Measurements from ENCODE around the gene IL12RB2.

- TF ChIP-seq CTCF (IDR thresholded peaks at IDR 0.05 in 2 of 3, conservative IDR thresholded peaks at IDR 0.05 in 1 of 3; ENCODE audit: control insufficient read depth in 2 of 3, extremely low read depth in 1 of 3, insufficient read depth in 1 of 3, low read depth in 3 of 3, low read length in 3 of 3) (peak in 2 of 3 experiments; percentile 17 to 30; a peak in 2 of 6 replicates), RCOR1 (conservative IDR thresholded peaks at IDR 0.05; ENCODE audit: low read depth, low read length) (no peak), PRDM15 (CRISPR knock-in tag; IDR thresholded peaks at IDR 0.05) (no peak), POLR2A (IDR thresholded peaks at IDR 0.05; ENCODE audit: low read depth, low read length) (no peak), NR2C2 (IDR thresholded peaks at IDR 0.05; ENCODE audit: borderline replicate concordance, control insufficient read depth, insufficient read length, low read depth) (no peak), POLR2AphosphoS5 (IDR thresholded peaks at IDR 0.05; ENCODE audit: low read length) (no peak), NFYB (IDR thresholded peaks at IDR 0.05; ENCODE audit: insufficient read depth, low read depth, low read length) (no peak), RAD21 (IDR thresholded peaks at IDR 0.05; ENCODE audit: insufficient read depth, low read depth, low read length) (0 out of 2 replicates have a peak, but pooled peaks have one; percentile 8)
- TF ChIP-seq, protein P1, sequence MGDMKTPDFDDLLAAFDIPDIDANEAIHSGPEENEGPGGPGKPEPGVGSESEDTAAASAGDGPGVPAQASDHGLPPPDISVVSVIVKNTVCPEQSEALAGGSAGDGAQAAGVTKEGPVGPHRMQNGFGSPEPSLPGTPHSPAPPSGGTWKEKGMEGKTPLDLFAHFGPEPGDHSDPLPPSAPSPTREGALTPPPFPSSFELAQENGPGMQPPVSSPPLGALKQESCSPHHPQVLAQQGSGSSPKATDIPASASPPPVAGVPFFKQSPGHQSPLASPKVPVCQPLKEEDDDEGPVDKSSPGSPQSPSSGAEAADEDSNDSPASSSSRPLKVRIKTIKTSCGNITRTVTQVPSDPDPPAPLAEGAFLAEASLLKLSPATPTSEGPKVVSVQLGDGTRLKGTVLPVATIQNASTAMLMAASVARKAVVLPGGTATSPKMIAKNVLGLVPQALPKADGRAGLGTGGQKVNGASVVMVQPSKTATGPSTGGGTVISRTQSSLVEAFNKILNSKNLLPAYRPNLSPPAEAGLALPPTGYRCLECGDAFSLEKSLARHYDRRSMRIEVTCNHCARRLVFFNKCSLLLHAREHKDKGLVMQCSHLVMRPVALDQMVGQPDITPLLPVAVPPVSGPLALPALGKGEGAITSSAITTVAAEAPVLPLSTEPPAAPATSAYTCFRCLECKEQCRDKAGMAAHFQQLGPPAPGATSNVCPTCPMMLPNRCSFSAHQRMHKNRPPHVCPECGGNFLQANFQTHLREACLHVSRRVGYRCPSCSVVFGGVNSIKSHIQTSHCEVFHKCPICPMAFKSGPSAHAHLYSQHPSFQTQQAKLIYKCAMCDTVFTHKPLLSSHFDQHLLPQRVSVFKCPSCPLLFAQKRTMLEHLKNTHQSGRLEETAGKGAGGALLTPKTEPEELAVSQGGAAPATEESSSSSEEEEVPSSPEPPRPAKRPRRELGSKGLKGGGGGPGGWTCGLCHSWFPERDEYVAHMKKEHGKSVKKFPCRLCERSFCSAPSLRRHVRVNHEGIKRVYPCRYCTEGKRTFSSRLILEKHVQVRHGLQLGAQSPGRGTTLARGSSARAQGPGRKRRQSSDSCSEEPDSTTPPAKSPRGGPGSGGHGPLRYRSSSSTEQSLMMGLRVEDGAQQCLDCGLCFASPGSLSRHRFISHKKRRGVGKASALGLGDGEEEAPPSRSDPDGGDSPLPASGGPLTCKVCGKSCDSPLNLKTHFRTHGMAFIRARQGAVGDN (IDR thresholded peaks at IDR 0.05): no peak
- TF ChIP-seq, protein P2, sequence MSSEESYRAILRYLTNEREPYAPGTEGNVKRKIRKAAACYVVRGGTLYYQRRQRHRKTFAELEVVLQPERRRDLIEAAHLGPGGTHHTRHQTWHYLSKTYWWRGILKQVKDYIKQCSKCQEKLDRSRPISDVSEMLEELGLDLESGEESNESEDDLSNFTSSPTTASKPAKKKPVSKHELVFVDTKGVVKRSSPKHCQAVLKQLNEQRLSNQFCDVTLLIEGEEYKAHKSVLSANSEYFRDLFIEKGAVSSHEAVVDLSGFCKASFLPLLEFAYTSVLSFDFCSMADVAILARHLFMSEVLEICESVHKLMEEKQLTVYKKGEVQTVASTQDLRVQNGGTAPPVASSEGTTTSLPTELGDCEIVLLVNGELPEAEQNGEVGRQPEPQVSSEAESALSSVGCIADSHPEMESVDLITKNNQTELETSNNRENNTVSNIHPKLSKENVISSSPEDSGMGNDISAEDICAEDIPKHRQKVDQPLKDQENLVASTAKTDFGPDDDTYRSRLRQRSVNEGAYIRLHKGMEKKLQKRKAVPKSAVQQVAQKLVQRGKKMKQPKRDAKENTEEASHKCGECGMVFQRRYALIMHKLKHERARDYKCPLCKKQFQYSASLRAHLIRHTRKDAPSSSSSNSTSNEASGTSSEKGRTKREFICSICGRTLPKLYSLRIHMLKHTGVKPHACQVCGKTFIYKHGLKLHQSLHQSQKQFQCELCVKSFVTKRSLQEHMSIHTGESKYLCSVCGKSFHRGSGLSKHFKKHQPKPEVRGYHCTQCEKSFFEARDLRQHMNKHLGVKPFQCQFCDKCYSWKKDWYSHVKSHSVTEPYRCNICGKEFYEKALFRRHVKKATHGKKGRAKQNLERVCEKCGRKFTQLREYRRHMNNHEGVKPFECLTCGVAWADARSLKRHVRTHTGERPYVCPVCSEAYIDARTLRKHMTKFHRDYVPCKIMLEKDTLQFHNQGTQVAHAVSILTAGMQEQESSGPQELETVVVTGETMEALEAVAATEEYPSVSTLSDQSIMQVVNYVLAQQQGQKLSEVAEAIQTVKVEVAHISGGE (CRISPR knock-in tag; IDR thresholded peaks at IDR 0.05): no peak
These were observed 46.0 kb upstream of the IL12RB2 start for GRCh38 chr1:67261680-67262079.
